A673 (cell line): Measurements from ENCODE around the gene AKT3. TPM values are rescaled to one million over a fixed set of nuclear protein-coding genes. Genes with fewer than 3 reads are reported as not detected.

Experiments used
- BruUV-seq: library from RNA; stranded (reverse); fragments of 400-500 nt; replicated peaks from 2 replicates; lab custom pipeline; 2021; lab: Mats Ljungman, UMichigan
- CTCF ChIA-PET: fragments of 300-600 bp; sonication (Branson Sonifier 250); formaldehyde crosslinking; loops from one replicate; lab custom pipeline; 2022; ENCODE audit warnings: antibody characterized with exemption; lab: Charles Lee
- POLR2A ChIA-PET: fragments of 300-600 bp; sonication (Branson Sonifier 250); formaldehyde crosslinking; loops from one replicate; lab custom pipeline; 2022; ENCODE audit warnings: antibody characterized with exemption; ENCODE audit not compliant: low non-redundant PET; lab: Charles Lee
- DNase-seq: peaks from one replicate; pipeline ENCODE4 v3.0.0-alpha.2; 2015; ENCODE audit warnings: low spot score
- H3K27ac ChIP-seq: fragments of 200-600 bp; sonication (generic); 2 replicates; pipeline ENCODE4 v1.5.1; 2016; ENCODE audit warnings: mixed run types, low read depth, mild to moderate bottlenecking, mixed read lengths, antibody characterized with exemption, low read length; ENCODE audit not compliant: poor library complexity, severe bottlenecking
- H3K27me3 ChIP-seq: fragments of 200-600 bp; sonication (generic); replicated peaks from 2 replicates; pipeline ENCODE4 v1.6.1; 2017; ENCODE audit warnings: mixed run types, low read depth, mild to moderate bottlenecking, mixed read lengths, antibody characterized with exemption, low read length; ENCODE audit not compliant: insufficient read depth, poor library complexity
- H3K36me3 ChIP-seq: fragments of 200-600 bp; sonication (generic); 2 replicates; pipeline ENCODE4 v1.6.1; 2016; ENCODE audit warnings: mixed run types, mild to moderate bottlenecking, mixed read lengths, antibody characterized with exemption, low read length; ENCODE audit not compliant: insufficient read depth, poor library complexity, severe bottlenecking
- H3K4me1 ChIP-seq: fragments of 200-600 bp; sonication (generic); 2 replicates; pipeline ENCODE4 v1.6.1; 2017; ENCODE audit warnings: mixed run types, mild to moderate bottlenecking, mixed read lengths, antibody characterized with exemption, low read length; ENCODE audit not compliant: insufficient read depth, poor library complexity, severe bottlenecking
- H3K4me3 ChIP-seq: fragments of 200-600 bp; sonication (generic); 2 replicates; pipeline ENCODE4 v1.5.1; 2016; ENCODE audit warnings: low read depth, mixed run types, mild to moderate bottlenecking, mixed read lengths, low read length; ENCODE audit not compliant: poor library complexity, severe bottlenecking
- H3K9me3 ChIP-seq: fragments of 200-600 bp; sonication (generic); 2 replicates; pipeline ENCODE4 v1.6.1; 2016; ENCODE audit warnings: mixed run types, low read depth, mild to moderate bottlenecking, mixed read lengths, antibody characterized with exemption, low read length; ENCODE audit not compliant: poor library complexity, severe bottlenecking
- EZH2 ChIP-seq: fragments of 200-600 bp; sonication (generic); IDR thresholded peaks from 2 replicates; pipeline ENCODE4 v1.6.1; 2017; ENCODE audit warnings: borderline replicate concordance, low read depth, mild to moderate bottlenecking, mixed read lengths, antibody characterized with exemption, low read length; ENCODE audit not compliant: poor library complexity, severe bottlenecking
- intact Hi-C: fragments of 100-400 bp; cut with micrococcal nuclease; formaldehyde crosslinking; loops from one replicate; pipeline ENCODE4 v1.10.0; 2022; ENCODE audit not compliant: unreplicated experiment
- total RNA-seq: library from RNA; stranded (reverse); gene quantifications from 2 replicates; pipeline ENCODE4 v1.2.3, GENCODE V29; 2021
- TF ChIP-seq, protein P1 (sequence below): fragments of 300-800, 200-600 bp; sonication (generic); conservative IDR thresholded peaks from 2 replicates; pipeline ENCODE4 v1.5.1; 2017; ENCODE audit warnings: low read depth, mild to moderate bottlenecking, antibody characterized with exemption, low read length, moderate library complexity, mixed read lengths

Gene AKT3
- total RNA-seq, 1 experiment from 2014 or later, result 14.4 TPM

DNA sequence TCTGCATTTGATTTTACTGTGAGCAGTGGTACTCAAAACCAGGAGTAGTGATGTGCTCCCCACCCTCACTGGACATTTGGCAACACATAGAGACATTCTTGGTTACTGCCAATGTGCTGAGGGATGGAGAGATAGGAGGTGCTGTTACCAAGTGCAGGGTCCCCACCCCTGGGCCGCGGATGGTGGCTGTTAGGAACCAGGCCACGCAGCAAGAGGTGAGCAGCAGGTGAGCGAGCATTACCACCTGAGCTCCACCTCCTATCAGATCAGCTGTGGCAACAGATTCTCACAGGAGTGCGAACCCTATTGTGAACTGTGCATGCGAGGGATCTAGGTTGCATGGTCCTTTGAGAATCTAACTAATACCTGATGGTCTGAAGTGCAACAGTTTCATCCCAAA, 95.7 kb downstream of the AKT3 start:
- no peaks in the 10 kb centered on the region for H3K27me3 ChIP-seq
- ChIA-PET POLR2A (no interaction called here), CTCF (no interaction called here)
- DNase-seq, result no peak
- no peaks in the 10 kb centered on the region for H3K4me1 ChIP-seq
- H3K9me3 ChIP-seq, result no peaks in the 10 kb centered on the region
- H3K27ac ChIP-seq, result no peak overlapping the region
- intact Hi-C loops, result no loop called here
- BruUV-seq, result no TSS peak
- H3K36me3 ChIP-seq, result no peaks in the 10 kb centered on the region
- no peak for TF ChIP-seq EZH2
- TF ChIP-seq, protein P1, sequence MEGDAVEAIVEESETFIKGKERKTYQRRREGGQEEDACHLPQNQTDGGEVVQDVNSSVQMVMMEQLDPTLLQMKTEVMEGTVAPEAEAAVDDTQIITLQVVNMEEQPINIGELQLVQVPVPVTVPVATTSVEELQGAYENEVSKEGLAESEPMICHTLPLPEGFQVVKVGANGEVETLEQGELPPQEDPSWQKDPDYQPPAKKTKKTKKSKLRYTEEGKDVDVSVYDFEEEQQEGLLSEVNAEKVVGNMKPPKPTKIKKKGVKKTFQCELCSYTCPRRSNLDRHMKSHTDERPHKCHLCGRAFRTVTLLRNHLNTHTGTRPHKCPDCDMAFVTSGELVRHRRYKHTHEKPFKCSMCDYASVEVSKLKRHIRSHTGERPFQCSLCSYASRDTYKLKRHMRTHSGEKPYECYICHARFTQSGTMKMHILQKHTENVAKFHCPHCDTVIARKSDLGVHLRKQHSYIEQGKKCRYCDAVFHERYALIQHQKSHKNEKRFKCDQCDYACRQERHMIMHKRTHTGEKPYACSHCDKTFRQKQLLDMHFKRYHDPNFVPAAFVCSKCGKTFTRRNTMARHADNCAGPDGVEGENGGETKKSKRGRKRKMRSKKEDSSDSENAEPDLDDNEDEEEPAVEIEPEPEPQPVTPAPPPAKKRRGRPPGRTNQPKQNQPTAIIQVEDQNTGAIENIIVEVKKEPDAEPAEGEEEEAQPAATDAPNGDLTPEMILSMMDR, result no peak
- no peak overlapping the region for H3K4me3 ChIP-seq

- H3K4me3 ChIP-seq, result no peak overlapping the region
- no peaks in the 10 kb centered on the region for H3K36me3 ChIP-seq
- intact Hi-C loops, result no loop called here
- no peak overlapping the region for H3K27ac ChIP-seq
- H3K9me3 ChIP-seq, result no peaks in the 10 kb centered on the region
- H3K4me1 ChIP-seq, result no peaks in the 10 kb centered on the region
- no TSS peak for BruUV-seq
- POLR2A ChIA-PET, result no interaction called here
- CTCF ChIA-PET, result no interaction called here
- no peak for DNase-seq
- TF ChIP-seq EZH2, result no peak
- TF ChIP-seq, protein P1, result no peak
- no peaks in the 10 kb centered on the region for H3K27me3 ChIP-seq
Measured at GRCh38 chr1:243751506-243751905, 98.5 kb downstream of the AKT3 start.

DNA sequence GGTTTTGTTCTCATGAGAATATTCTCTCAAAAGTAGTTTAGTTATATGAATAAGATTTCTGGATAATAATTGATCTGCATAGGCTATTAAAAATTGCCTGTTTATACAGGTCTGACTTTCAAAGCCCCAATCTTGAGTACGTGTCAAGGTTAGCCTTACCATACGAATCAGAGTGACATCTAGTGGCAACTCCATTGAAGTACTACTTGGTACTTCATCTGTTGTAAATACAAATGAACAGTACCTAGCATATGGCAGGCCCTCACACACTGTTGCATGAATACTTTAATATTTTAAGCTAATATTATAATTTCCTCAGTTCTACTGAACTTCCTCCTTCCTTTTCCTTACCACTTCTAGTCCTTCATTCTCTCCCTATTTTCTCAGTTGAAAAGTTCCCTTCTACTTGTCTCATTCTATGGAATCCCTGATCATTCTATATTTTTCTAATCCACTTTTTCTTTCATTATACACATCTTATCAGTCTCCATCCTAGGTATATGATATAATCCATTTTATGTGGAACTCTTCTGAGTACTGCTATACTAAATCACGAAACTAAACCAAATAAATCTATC, 101.2 kb downstream of the AKT3 start:
- CTCF ChIA-PET, result no interaction called here

More for the DNA sequence above, 101.2 kb downstream of the AKT3 start:
- intact Hi-C loops, result loop anchor here (5.0 to 10.0 kb wide), 2 partner anchors 274 to 406 kb away; no protein-coding TSS in a partner anchor
- H3K36me3 ChIP-seq, result no peaks in the 10 kb centered on the region
- peak; percentile 53 for DNase-seq
- POLR2A ChIA-PET, result no interaction called here
- H3K4me1 ChIP-seq, result no peaks in the 10 kb centered on the region
- TF ChIP-seq EZH2, result no peak
- TF ChIP-seq, protein P1, result peak; percentile 59
- H3K9me3 ChIP-seq, result no peaks in the 10 kb centered on the region
- no peaks in the 10 kb centered on the region for H3K27me3 ChIP-seq
- H3K27ac ChIP-seq, result no peak overlapping the region
- no TSS peak for BruUV-seq
- H3K4me3 ChIP-seq, result no peak overlapping the region
